ENCODE data around the gene COX4I1.

DNA sequence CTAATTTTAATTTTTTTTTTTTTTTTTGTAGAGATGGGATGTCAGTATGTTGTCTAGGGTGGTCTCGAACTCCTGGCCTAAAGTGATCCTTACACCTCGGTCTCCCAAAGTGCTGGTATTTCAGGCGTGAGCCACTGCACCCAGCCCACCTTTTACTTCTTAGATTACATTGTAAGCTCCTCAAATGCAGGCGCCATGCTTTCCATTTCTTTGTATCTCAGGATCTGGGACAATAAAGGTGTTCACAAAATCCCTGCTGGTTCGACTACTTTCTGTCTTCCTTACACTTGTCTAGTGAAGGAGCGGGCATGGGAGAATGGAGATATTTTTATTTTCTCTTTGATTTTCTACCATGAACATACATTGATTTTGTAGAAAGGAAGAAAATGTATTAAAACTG, 25.4 kb upstream of the COX4I1 start:
- TF ChIP-seq CTCF (conservative IDR thresholded peaks at IDR 0.05 in 1 of 2, IDR thresholded peaks at IDR 0.05 in 1 of 2; ENCODE audit: extremely low read depth in 1 of 2, insufficient read depth in 1 of 2, low read depth in 1 of 2, low read length in 2 of 2) (no peak), EZH2 (IDR thresholded peaks at IDR 0.05; ENCODE audit: borderline replicate concordance, low read length) (no peak)
